ENCODE measurements around the gene GGTA1.
"Not testable (repeated sequence)": the region's sequence is repeated elsewhere in the genome, so short reads cannot be mapped to it uniquely, and the experiment has no call there.

Gene GGTA1

DNA sequence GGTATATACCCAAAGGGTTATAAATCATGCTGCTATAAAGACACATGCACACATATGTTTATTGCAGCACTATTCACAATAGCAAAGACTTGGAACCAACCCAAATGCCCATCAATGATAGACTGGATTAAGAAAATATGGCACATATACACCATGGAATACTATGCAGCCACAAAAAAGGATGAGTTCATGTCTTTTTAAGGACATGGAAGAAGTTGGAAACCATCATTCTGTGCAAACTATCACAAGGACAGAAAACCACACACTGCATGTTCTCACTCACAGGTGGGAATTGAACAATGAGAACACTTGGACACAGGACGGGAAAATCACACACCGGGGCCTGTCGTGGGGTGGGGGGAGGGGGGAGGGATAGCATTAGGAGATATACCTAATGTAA, 62.6 kb downstream of the GGTA1 start:
- H3K27me3 Mint-ChIP-seq; H3K9me3 Mint-ChIP-seq; H3K4me1 Mint-ChIP-seq; ATAC-seq; H3K27ac Mint-ChIP-seq; H3K4me3 Mint-ChIP-seq; DNase-seq; H3K36me3 Mint-ChIP-seq (ENCODE audit: low read depth): not testable (repeated sequence)

DNA sequence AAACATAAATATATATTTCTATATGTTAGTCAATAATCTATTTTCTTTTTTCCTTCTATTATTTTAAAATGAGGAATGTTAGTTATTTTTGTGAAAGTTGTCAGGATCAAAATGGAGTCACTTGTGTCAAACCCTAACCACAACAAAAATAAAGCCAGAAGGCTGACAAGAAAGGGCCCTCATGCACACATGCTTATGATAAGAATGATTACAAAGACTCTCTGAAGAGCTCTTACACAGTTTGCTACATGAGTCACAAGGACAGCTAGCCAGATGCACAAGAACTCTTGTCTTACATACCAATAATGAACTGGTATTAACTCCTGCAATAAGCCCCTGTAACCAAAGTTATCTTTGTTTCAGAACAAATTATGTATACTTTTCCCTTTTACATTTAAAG, 64.7 kb downstream of the GGTA1 start:
- Mint-ChIP-seq H3K4me3 (no peak overlapping the region), H3K27me3 (peaks cover 5% of the 10 kb centered on the region), H3K4me1 (no peaks in the 10 kb centered on the region), H3K36me3 (ENCODE audit: low read depth) (no peaks in the 10 kb centered on the region), H3K27ac (no peak overlapping the region), H3K9me3 (no peaks in the 10 kb centered on the region)
- no peak for DNase-seq
- ATAC-seq, result no peak

DNA sequence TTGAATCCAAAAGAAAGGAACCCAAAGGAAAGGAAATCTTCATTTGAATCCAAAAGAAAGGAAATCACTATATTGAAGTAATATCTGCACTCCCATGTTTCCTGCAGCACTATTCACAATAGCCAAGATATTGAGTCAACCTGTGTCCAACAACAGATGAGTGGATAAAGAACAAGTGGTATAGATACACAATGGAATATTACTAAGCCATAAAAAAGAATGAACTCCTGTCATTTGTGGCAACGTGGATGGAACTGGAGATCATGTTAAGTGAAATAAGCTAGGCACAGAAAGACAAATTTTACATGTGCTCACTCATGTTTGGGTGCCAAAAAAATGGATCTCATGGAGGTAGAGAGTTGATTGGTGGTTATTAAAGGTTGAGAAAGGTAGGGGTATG, 71.7 kb downstream of the GGTA1 start:
- Mint-ChIP-seq H3K9me3 (peaks cover 5% of the 10 kb centered on the region), H3K4me3 (no peak overlapping the region)
- no peak for ATAC-seq

DNA sequence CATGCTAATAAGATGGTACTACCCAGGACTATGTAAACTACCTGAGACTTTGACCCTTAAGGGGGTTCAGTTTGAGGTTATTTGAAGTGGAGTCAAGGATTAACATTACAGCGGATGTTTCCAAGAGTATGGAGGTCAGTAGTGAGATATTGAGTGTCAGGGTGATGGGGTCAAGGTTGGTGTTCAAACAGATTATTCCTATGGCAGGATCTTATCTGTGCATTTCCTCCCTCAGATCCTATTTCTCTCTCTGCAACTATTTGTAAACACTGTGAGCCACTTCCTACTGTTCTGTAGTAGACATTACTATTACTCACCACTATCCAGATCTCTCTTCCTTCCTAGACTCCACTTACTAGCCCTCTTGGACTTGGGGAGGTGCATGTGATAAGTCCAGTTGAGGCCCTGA, 75.6 kb downstream of the GGTA1 start:
- H3K9me3 Mint-ChIP-seq, result peaks cover 5% of the 10 kb centered on the region
- H3K4me1 Mint-ChIP-seq, result peaks cover 2% of the 10 kb centered on the region
- no peak for DNase-seq
- no peaks in the 10 kb centered on the region for H3K36me3 Mint-ChIP-seq (ENCODE audit: low read depth)
- H3K4me3 Mint-ChIP-seq, result no peak overlapping the region
- no peak overlapping the region for H3K27ac Mint-ChIP-seq
- no peak for ATAC-seq
- peaks cover 14% of the 10 kb centered on the region for H3K27me3 Mint-ChIP-seq

More for the DNA sequence above, 71.7 kb downstream of the GGTA1 start:
- Mint-ChIP-seq H3K4me1 (no peaks in the 10 kb centered on the region), H3K27me3 (peaks cover 10% of the 10 kb centered on the region), H3K36me3 (ENCODE audit: low read depth) (no peaks in the 10 kb centered on the region), H3K27ac (no peak overlapping the region)
- no peak for DNase-seq

DNA sequence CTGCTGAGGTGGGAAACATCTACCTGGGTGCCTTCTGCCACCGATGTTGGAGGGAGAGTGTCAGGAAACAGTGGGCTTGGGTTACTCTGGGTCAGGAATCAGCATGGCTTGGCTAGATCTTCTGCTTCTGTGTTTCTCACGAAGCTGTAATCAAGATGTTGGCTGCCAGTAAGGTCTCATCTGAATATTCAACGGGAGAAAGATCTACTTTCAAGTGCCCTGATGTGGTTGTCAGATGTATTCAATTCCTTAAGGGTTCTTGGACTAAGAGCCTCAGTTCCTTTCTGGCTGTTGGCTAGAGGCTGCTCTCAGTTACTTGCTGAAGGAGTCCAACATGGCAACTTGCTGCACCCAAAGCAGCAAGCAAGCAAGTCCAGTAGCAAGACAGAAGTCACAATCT, 87.7 kb downstream of the GGTA1 start:
- Mint-ChIP-seq H3K36me3 (ENCODE audit: low read depth) (no peaks in the 10 kb centered on the region), H3K9me3 (no peaks in the 10 kb centered on the region), H3K27ac (no peak overlapping the region), H3K4me1 (no peaks in the 10 kb centered on the region), H3K4me3 (no peak overlapping the region), H3K27me3 (no peaks in the 10 kb centered on the region)
- DNase-seq (no peak), ATAC-seq (no peak)

DNA sequence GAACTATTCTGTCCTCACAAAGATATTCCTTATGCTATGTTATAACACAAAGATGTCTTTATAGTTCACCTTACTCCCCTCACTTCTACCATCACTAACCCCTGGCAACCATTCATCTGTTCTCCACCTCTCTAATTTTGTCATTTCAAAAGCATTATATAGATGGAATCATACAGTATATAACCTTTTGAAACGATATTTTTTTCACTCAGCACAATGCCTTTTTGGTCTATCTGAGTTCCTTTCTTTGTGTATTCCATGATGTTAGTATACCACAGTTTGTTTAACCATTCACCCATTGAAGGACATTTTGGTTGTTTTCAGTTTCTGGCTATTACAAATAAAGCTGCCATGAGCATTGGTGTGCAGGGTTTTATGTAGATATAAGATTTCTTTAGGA, 93.7 kb downstream of the GGTA1 start:
- H3K4me1 Mint-ChIP-seq, result no peaks in the 10 kb centered on the region
- ATAC-seq, result no peak
- H3K36me3 Mint-ChIP-seq (ENCODE audit: low read depth), result no peaks in the 10 kb centered on the region
- no peak for DNase-seq
- no peak overlapping the region for H3K4me3 Mint-ChIP-seq
- no peaks in the 10 kb centered on the region for H3K27me3 Mint-ChIP-seq
- H3K9me3 Mint-ChIP-seq, result peaks cover 4% of the 10 kb centered on the region
- no peak overlapping the region for H3K27ac Mint-ChIP-seq

Measured in activated naive CD8-positive, alpha-beta T cell treated with anti-CD3 and anti-CD28 coated beads, Interleukin-2, amount 50 U/mL, for 24 hours (primary cell).